WTC11 (cell line): ENCODE results near the gene GHR. TPM values are rescaled to one million over a fixed set of nuclear protein-coding genes. Genes with fewer than 3 reads are reported as not detected.

Experiments
- ATAC-seq: fragments of 200-7000 bp; cut with Tn5 transposase; 2 replicates; pipeline ENCODE4 v1.10.0; 2021; ENCODE audit warnings: mild to moderate bottlenecking, moderate library complexity
- CTCF ChIA-PET: fragments of 300-600 bp; sonication (Branson Sonifier 250); formaldehyde crosslinking; loops from one replicate; lab custom pipeline; 2021; ENCODE audit warnings: antibody characterized with exemption; lab: Charles Lee
- POLR2A ChIA-PET: fragments of 350-600 bp; sonication (Branson Sonifier 250); formaldehyde crosslinking; loops from one replicate; lab custom pipeline; 2021; ENCODE audit warnings: antibody characterized with exemption; lab: Charles Lee
- DNase-seq: peaks from one replicate; pipeline ENCODE4 v3.0.0; 2021; ENCODE audit warnings: low spot score
- H3K27ac Mint-ChIP-seq: 2 replicates; pipeline ENCODE4 v1.8.0; 2021; ENCODE audit warnings: mixed read lengths
- H3K27me3 Mint-ChIP-seq: 2 replicates; pipeline ENCODE4 v1.8.0; 2021; ENCODE audit warnings: low read depth, mild to moderate bottlenecking, moderate library complexity, mixed read lengths
- H3K36me3 Mint-ChIP-seq: 2 replicates; pipeline ENCODE4 v1.8.0; 2021; ENCODE audit warnings: mixed read lengths
- H3K4me1 Mint-ChIP-seq: 2 replicates; pipeline ENCODE4 v1.8.0; 2022; ENCODE audit warnings: mixed read lengths
- H3K4me3 Mint-ChIP-seq: 2 replicates; pipeline ENCODE4 v1.8.0; 2021; ENCODE audit warnings: mild to moderate bottlenecking, moderate library complexity, mixed read lengths
- H3K9me3 Mint-ChIP-seq: 2 replicates; pipeline ENCODE4 v1.8.0; 2021; ENCODE audit warnings: mixed read lengths
- CREB1 ChIP-seq: sonication (generic); formaldehyde crosslinking; IDR thresholded peaks from 2 replicates; pipeline ENCODE4 v1.8.0; 2023; ENCODE audit warnings: mild to moderate bottlenecking, missing genetic modification reagents
- ELF4 ChIP-seq: sonication (generic); formaldehyde crosslinking; IDR thresholded peaks from 2 replicates; pipeline ENCODE4 v1.8.1; 2022; ENCODE audit warnings: low read depth, mild to moderate bottlenecking, moderate library complexity, missing genetic modification reagents
- GRHL2 ChIP-seq: fragments of 250-450 bp; sonication (Bioruptor Pico); IDR thresholded peaks from 2 replicates; pipeline ENCODE4 v1.8.0; 2022; ENCODE audit warnings: mild to moderate bottlenecking, moderate library complexity; ENCODE audit not compliant: insufficient replicate concordance, severe bottlenecking
- JAZF1 ChIP-seq: fragments of 250-450 bp; sonication (Bioruptor Pico); IDR thresholded peaks from 2 replicates; pipeline ENCODE4 v1.9.0; 2021; ENCODE audit warnings: moderate library complexity, mild to moderate bottlenecking, inconsistent platforms
- NFATC4 ChIP-seq: fragments of 250-450 bp; sonication (Bioruptor Pico); IDR thresholded peaks from 2 replicates; pipeline ENCODE4 v1.9.0; 2021; ENCODE audit warnings: mild to moderate bottlenecking
- PRRX2 ChIP-seq: fragments of 250-450 bp; sonication (Bioruptor Pico); IDR thresholded peaks from 2 replicates; pipeline ENCODE4 v1.8.0; 2021; ENCODE audit warnings: mild to moderate bottlenecking
- RELA ChIP-seq: sonication (generic); formaldehyde crosslinking; IDR thresholded peaks from 2 replicates; pipeline ENCODE4 v1.8.1; 2022; ENCODE audit warnings: missing genetic modification reagents, mild to moderate bottlenecking, borderline replicate concordance
- SMAD4 ChIP-seq: sonication (generic); formaldehyde crosslinking; IDR thresholded peaks from 2 replicates; pipeline ENCODE4 v1.8.0; 2022; ENCODE audit warnings: mild to moderate bottlenecking, missing genetic modification reagents
- ZBTB21 ChIP-seq: sonication (generic); formaldehyde crosslinking; IDR thresholded peaks from 2 replicates; pipeline ENCODE4 v1.8.1; 2023; ENCODE audit warnings: mild to moderate bottlenecking, missing genetic modification reagents, borderline replicate concordance
- ZNF263 ChIP-seq: sonication (generic); formaldehyde crosslinking; IDR thresholded peaks from 2 replicates; pipeline ENCODE4 v1.8.1; 2022; ENCODE audit warnings: low read depth, mild to moderate bottlenecking, moderate library complexity, missing genetic modification reagents
- ZNF317 ChIP-seq: sonication (generic); formaldehyde crosslinking; IDR thresholded peaks from 2 replicates; pipeline ENCODE4 v1.8.1; 2023; ENCODE audit warnings: low read depth, mild to moderate bottlenecking, moderate library complexity, missing genetic modification reagents, borderline replicate concordance
- ZNF396 ChIP-seq: fragments of 250-450 bp; sonication (Bioruptor Pico); IDR thresholded peaks from 2 replicates; pipeline ENCODE4 v1.8.0; 2021; ENCODE audit warnings: mild to moderate bottlenecking, moderate library complexity, borderline replicate concordance
- ZNF416 ChIP-seq: fragments of 250-450 bp; sonication (Bioruptor Pico); IDR thresholded peaks from 2 replicates; pipeline ENCODE4 v1.9.0; 2021; ENCODE audit warnings: mild to moderate bottlenecking, inconsistent platforms
- ZNF423 ChIP-seq: fragments of 250-450 bp; sonication (Bioruptor Pico); IDR thresholded peaks from 2 replicates; pipeline ENCODE4 v2.1.2; 2022; ENCODE audit warnings: mild to moderate bottlenecking, moderate library complexity
- total RNA-seq: library from RNA; stranded (reverse); gene quantifications from 3 replicates; pipeline ENCODE4 v1.2.3, GENCODE V29; 2021
- TF ChIP-seq, protein P1 (sequence below): sonication (generic); formaldehyde crosslinking; IDR thresholded peaks from 2 replicates; pipeline ENCODE4 v1.8.0; 2022; ENCODE audit warnings: mild to moderate bottlenecking, missing genetic modification reagents
- TF ChIP-seq, protein P2 (sequence below): sonication (generic); formaldehyde crosslinking; IDR thresholded peaks from 2 replicates; pipeline ENCODE4 v1.8.1; 2023; ENCODE audit warnings: mild to moderate bottlenecking, missing genetic modification reagents, borderline replicate concordance
- TF ChIP-seq, protein P3 (sequence below): sonication (generic); formaldehyde crosslinking; IDR thresholded peaks from 2 replicates; pipeline ENCODE4 v1.8.1; 2022; ENCODE audit warnings: mild to moderate bottlenecking, missing genetic modification reagents, moderate library complexity, borderline replicate concordance
- TF ChIP-seq, protein P4 (sequence below): fragments of 250-450 bp; sonication (Bioruptor Pico); IDR thresholded peaks from 2 replicates; pipeline ENCODE4 v1.9.0; 2021; ENCODE audit warnings: mild to moderate bottlenecking
- TF ChIP-seq, protein P5 (sequence below): sonication (generic); formaldehyde crosslinking; IDR thresholded peaks from 2 replicates; pipeline ENCODE4 v1.8.1; 2023; ENCODE audit warnings: mild to moderate bottlenecking, missing genetic modification reagents, moderate library complexity
- TF ChIP-seq, protein P6 (sequence below): sonication (generic); formaldehyde crosslinking; IDR thresholded peaks from 2 replicates; pipeline ENCODE4 v1.8.0; 2022; ENCODE audit warnings: mild to moderate bottlenecking, missing genetic modification reagents
- TF ChIP-seq, protein P7 (sequence below): fragments of 250-450 bp; sonication (Bioruptor Pico); IDR thresholded peaks from 2 replicates; pipeline ENCODE4 v1.9.0; 2021; ENCODE audit warnings: moderate library complexity, mild to moderate bottlenecking, inconsistent platforms, borderline replicate concordance

Gene GHR
- total RNA-seq, 1 experiment from 2014 or later: 0.57 TPM

DNA sequence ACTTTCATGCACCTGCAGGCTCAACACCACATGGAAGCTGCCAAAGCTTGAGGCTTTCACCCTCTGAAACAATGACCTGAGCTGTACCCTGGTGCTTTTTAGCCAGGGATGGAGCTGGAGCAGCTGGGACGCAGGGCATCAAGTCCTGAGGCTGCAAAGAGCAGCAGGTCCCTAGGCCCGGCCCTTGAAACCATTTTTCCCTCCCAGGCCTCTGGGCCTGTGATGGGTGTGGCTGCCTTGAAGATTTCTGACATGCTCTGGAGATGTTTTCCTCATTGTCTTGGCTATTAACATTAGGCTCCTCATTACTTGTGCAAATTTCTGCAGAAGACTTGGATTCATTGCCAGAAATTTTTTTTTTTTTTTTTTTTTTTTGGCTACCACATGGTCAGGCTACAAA lies 30.3 kb upstream of the GHR start:
- Mint-ChIP-seq H3K36me3 (peaks cover 31% of the 10 kb centered on the region), H3K9me3 (peaks cover 62% of the 10 kb centered on the region), H3K27ac (no peak overlapping the region), H3K4me3 (no peak overlapping the region), H3K27me3 (peaks cover 5% of the 10 kb centered on the region; the same call in 1 of the 2 replicates), H3K4me1 (no peaks in the 10 kb centered on the region)
- ChIA-PET CTCF (no interaction called here), POLR2A (no interaction called here)
- TF ChIP-seq, protein P1, sequence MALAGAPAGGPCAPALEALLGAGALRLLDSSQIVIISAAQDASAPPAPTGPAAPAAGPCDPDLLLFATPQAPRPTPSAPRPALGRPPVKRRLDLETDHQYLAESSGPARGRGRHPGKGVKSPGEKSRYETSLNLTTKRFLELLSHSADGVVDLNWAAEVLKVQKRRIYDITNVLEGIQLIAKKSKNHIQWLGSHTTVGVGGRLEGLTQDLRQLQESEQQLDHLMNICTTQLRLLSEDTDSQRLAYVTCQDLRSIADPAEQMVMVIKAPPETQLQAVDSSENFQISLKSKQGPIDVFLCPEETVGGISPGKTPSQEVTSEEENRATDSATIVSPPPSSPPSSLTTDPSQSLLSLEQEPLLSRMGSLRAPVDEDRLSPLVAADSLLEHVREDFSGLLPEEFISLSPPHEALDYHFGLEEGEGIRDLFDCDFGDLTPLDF (CRISPR knock-in tag): no peak
- TF ChIP-seq ZNF423 (CRISPR knock-in tag) (no peak), ZNF317 (CRISPR knock-in tag) (no peak), PRRX2 (CRISPR knock-in tag) (no peak), NFATC4 (CRISPR knock-in tag) (no peak), RELA (CRISPR knock-in tag) (no peak), ZNF263 (CRISPR knock-in tag) (no peak), JAZF1 (CRISPR knock-in tag) (no peak), CREB1 (CRISPR knock-in tag) (no peak), ZNF396 (CRISPR knock-in tag) (no peak), ELF4 (CRISPR knock-in tag) (no peak), ZBTB21 (CRISPR knock-in tag) (no peak), GRHL2 (no peak)
- TF ChIP-seq, protein P2, sequence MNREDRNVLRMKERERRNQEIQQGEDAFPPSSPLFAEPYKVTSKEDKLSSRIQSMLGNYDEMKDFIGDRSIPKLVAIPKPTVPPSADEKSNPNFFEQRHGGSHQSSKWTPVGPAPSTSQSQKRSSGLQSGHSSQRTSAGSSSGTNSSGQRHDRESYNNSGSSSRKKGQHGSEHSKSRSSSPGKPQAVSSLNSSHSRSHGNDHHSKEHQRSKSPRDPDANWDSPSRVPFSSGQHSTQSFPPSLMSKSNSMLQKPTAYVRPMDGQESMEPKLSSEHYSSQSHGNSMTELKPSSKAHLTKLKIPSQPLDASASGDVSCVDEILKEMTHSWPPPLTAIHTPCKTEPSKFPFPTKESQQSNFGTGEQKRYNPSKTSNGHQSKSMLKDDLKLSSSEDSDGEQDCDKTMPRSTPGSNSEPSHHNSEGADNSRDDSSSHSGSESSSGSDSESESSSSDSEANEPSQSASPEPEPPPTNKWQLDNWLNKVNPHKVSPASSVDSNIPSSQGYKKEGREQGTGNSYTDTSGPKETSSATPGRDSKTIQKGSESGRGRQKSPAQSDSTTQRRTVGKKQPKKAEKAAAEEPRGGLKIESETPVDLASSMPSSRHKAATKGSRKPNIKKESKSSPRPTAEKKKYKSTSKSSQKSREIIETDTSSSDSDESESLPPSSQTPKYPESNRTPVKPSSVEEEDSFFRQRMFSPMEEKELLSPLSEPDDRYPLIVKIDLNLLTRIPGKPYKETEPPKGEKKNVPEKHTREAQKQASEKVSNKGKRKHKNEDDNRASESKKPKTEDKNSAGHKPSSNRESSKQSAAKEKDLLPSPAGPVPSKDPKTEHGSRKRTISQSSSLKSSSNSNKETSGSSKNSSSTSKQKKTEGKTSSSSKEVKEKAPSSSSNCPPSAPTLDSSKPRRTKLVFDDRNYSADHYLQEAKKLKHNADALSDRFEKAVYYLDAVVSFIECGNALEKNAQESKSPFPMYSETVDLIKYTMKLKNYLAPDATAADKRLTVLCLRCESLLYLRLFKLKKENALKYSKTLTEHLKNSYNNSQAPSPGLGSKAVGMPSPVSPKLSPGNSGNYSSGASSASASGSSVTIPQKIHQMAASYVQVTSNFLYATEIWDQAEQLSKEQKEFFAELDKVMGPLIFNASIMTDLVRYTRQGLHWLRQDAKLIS: no peak
- TF ChIP-seq, protein P3, sequence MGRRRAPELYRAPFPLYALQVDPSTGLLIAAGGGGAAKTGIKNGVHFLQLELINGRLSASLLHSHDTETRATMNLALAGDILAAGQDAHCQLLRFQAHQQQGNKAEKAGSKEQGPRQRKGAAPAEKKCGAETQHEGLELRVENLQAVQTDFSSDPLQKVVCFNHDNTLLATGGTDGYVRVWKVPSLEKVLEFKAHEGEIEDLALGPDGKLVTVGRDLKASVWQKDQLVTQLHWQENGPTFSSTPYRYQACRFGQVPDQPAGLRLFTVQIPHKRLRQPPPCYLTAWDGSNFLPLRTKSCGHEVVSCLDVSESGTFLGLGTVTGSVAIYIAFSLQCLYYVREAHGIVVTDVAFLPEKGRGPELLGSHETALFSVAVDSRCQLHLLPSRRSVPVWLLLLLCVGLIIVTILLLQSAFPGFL (CRISPR knock-in tag): no peak
- TF ChIP-seq, protein P4, sequence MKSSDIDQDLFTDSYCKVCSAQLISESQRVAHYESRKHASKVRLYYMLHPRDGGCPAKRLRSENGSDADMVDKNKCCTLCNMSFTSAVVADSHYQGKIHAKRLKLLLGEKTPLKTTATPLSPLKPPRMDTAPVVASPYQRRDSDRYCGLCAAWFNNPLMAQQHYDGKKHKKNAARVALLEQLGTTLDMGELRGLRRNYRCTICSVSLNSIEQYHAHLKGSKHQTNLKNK (CRISPR knock-in tag): no peak
- TF ChIP-seq, protein P5, sequence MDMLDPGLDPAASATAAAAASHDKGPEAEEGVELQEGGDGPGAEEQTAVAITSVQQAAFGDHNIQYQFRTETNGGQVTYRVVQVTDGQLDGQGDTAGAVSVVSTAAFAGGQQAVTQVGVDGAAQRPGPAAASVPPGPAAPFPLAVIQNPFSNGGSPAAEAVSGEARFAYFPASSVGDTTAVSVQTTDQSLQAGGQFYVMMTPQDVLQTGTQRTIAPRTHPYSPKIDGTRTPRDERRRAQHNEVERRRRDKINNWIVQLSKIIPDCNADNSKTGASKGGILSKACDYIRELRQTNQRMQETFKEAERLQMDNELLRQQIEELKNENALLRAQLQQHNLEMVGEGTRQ: no peak
- TF ChIP-seq, protein P6, sequence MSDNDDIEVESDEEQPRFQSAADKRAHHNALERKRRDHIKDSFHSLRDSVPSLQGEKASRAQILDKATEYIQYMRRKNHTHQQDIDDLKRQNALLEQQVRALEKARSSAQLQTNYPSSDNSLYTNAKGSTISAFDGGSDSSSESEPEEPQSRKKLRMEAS (CRISPR knock-in tag): no peak
- no peak for DNase-seq
- no peak for ATAC-seq

DNA sequence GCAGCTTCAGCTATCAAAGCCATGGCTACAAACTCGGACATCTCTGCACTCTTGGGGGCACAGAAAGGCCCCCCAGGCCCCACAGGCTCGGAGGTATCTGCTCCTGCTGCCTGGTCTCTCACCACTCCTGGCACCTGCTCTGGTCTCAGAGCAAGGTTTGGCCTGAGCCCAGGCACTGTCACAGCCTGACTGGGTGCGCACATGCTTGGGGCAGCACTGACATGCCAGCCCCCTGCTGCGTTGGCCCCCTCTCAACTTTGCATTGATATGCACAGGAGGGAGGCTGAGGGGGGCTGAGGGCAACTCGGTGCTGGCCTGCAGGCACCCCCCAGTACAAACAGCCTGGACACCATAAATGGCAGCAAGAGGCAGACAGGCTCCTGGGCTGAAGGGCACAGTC lies 27.1 kb upstream of the GHR start:
- ATAC-seq (no peak), DNase-seq (no peak)
- Mint-ChIP-seq H3K27me3 (peaks cover 5% of the 10 kb centered on the region; the same call in 1 of the 2 replicates), H3K4me3 (no peak overlapping the region), H3K27ac (no peak overlapping the region), H3K36me3 (peaks cover 25% of the 10 kb centered on the region), H3K4me1 (no peaks in the 10 kb centered on the region), H3K9me3 (peaks cover 41% of the 10 kb centered on the region)
- ChIA-PET POLR2A (no interaction called here), CTCF (no interaction called here)
- TF ChIP-seq, protein P6 (CRISPR knock-in tag): no peak
- TF ChIP-seq ZNF416 (no peak), SMAD4 (CRISPR knock-in tag) (no peak)
- TF ChIP-seq, protein P7, sequence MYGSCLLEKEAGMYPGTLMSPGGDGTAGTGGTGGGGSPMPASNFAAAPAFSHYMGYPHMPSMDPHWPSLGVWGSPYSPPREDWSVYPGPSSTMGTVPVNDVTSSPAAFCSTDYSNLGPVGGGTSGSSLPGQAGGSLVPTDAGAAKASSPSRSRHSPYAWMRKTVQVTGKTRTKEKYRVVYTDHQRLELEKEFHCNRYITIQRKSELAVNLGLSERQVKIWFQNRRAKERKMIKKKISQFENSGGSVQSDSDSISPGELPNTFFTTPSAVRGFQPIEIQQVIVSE (CRISPR knock-in tag): no peak
